SU-DHL-6 (cell line): ENCODE measurements around the gene CNBP.

ENCODE experiments used
- CTCF ChIP-seq: fragments of 200-600 bp; sonication (generic); IDR thresholded peaks from one replicate; pipeline ENCODE4 v1.5.1; 2017; ENCODE audit warnings: antibody characterized with exemption, mild to moderate bottlenecking, low read length, moderate library complexity; ENCODE audit not compliant: insufficient read depth, poor library complexity, severe bottlenecking
- EZH2phosphoT487 ChIP-seq: fragments of 200-600 bp; sonication (generic), shearing (Covaris generic); conservative IDR thresholded peaks from 2 replicates; pipeline ENCODE4 v1.6.1; 2018; ENCODE audit warnings: mild to moderate bottlenecking, antibody characterized with exemption, low read length, moderate library complexity, mixed read lengths

GRCh38 chr3:129180461-129180860, 3.2 kb downstream of the CNBP start:
- no peak for TF ChIP-seq CTCF
- TF ChIP-seq EZH2phosphoT487 = no peak
